ENCODE data around the gene CCNI.

Gene CCNI

GRCh38 chr4:77025643-77026321 is 50.0 kb downstream of the CCNI start:
- Histone ChIP-seq H3K27me3 (replicated peaks; ENCODE audit: insufficient read depth, low read length) (no peaks in the 10 kb centered on the region), H3K36me3 (replicated peaks; ENCODE audit: insufficient read depth, low read length) (no peaks in the 10 kb centered on the region), H3K4me1 (ENCODE audit: low read length) (no peaks in the 10 kb centered on the region), H3K9me3 (replicated peaks; ENCODE audit: insufficient read depth, low read length) (no peaks in the 10 kb centered on the region), H3K27ac (ENCODE audit: low read length) (no peak overlapping the region), H2AFZ (ENCODE audit: low read length) (no peak overlapping the region), H3K79me2 (ENCODE audit: low read length) (no peaks in the 10 kb centered on the region), H3K9ac (ENCODE audit: low read length) (no peak overlapping the region), H3K4me3 (ENCODE audit: low read length) (no peak overlapping the region), H4K20me1 (ENCODE audit: insufficient read depth, low read length) (no peaks in the 10 kb centered on the region), H3K9me2 (replicated peaks; ENCODE audit: insufficient read depth, low read length) (no peaks in the 10 kb centered on the region), H3K4me2 (ENCODE audit: low read depth, low read length) (no peak overlapping the region), H3F3A (ENCODE audit: insufficient read depth, low read length) (no peaks in the 10 kb centered on the region)
- TF ChIP-seq EZH2 (optimal IDR thresholded peaks at IDR 0.05; ENCODE audit: low read depth, low read length) = no peak
- no peak for TF ChIP-seq EZH2phosphoT487 (IDR thresholded peaks at IDR 0.05; ENCODE audit: low read length)
- no peak for TF ChIP-seq CTCF (IDR thresholded peaks at IDR 0.05; ENCODE audit: low read length)
- DNase-seq = no peak

- Histone ChIP-seq H3K4me2 (ENCODE audit: low read depth, low read length) (no peak overlapping the region), H3K27ac (ENCODE audit: low read length) (no peak overlapping the region), H3K9ac (ENCODE audit: low read length) (no peak overlapping the region), H4K20me1 (ENCODE audit: insufficient read depth, low read length) (no peaks in the 10 kb centered on the region), H3K79me2 (ENCODE audit: low read length) (no peaks in the 10 kb centered on the region), H3K9me2 (replicated peaks; ENCODE audit: insufficient read depth, low read length) (no peaks in the 10 kb centered on the region), H3K9me3 (replicated peaks; ENCODE audit: insufficient read depth, low read length) (no peaks in the 10 kb centered on the region), H3K4me1 (ENCODE audit: low read length) (no peaks in the 10 kb centered on the region), H2AFZ (ENCODE audit: low read length) (no peak overlapping the region), H3K36me3 (replicated peaks; ENCODE audit: insufficient read depth, low read length) (peaks cover 4% of the 10 kb centered on the region; the same call in 1 of the 2 replicates), H3K4me3 (ENCODE audit: low read length) (no peak overlapping the region), H3K27me3 (replicated peaks; ENCODE audit: insufficient read depth, low read length) (no peaks in the 10 kb centered on the region), H3F3A (ENCODE audit: insufficient read depth, low read length) (no peaks in the 10 kb centered on the region)
- DNase-seq = no peak
- no peak for TF ChIP-seq EZH2 (optimal IDR thresholded peaks at IDR 0.05; ENCODE audit: low read depth, low read length)
These were observed 51.9 kb downstream of the CCNI start for GRCh38 chr4:77023920-77024319.

GRCh38 chr4:77022560-77023179 is 53.1 kb downstream of the CCNI start:
- Histone ChIP-seq H3K79me2 (ENCODE audit: low read length) (no peaks in the 10 kb centered on the region), H3K9ac (ENCODE audit: low read length) (no peak overlapping the region), H3K36me3 (replicated peaks; ENCODE audit: insufficient read depth, low read length) (peaks cover 4% of the 10 kb centered on the region; the same call in 1 of the 2 replicates), H3K4me1 (ENCODE audit: low read length) (no peaks in the 10 kb centered on the region), H3K4me3 (ENCODE audit: low read length) (no peak overlapping the region), H2AFZ (ENCODE audit: low read length) (no peak overlapping the region), H3K4me2 (ENCODE audit: low read depth, low read length) (no peak overlapping the region), H4K20me1 (ENCODE audit: insufficient read depth, low read length) (no peaks in the 10 kb centered on the region), H3K9me3 (replicated peaks; ENCODE audit: insufficient read depth, low read length) (no peaks in the 10 kb centered on the region), H3K27ac (ENCODE audit: low read length) (no peak overlapping the region), H3K27me3 (replicated peaks; ENCODE audit: insufficient read depth, low read length) (no peaks in the 10 kb centered on the region), H3F3A (ENCODE audit: insufficient read depth, low read length) (no peaks in the 10 kb centered on the region), H3K9me2 (replicated peaks; ENCODE audit: insufficient read depth, low read length) (no peaks in the 10 kb centered on the region)
- no peak for DNase-seq
- TF ChIP-seq EZH2phosphoT487 (IDR thresholded peaks at IDR 0.05; ENCODE audit: low read length) (no peak), EZH2 (optimal IDR thresholded peaks at IDR 0.05; ENCODE audit: low read depth, low read length) (no peak), CTCF (IDR thresholded peaks at IDR 0.05; ENCODE audit: low read length) (no peak)

- Histone ChIP-seq H3F3A (ENCODE audit: insufficient read depth, low read length) (no peaks in the 10 kb centered on the region), H3K9me3 (replicated peaks; ENCODE audit: insufficient read depth, low read length) (no peaks in the 10 kb centered on the region), H3K9me2 (replicated peaks; ENCODE audit: insufficient read depth, low read length) (no peaks in the 10 kb centered on the region), H4K20me1 (ENCODE audit: insufficient read depth, low read length) (no peaks in the 10 kb centered on the region), H3K9ac (ENCODE audit: low read length) (no peak overlapping the region), H3K79me2 (ENCODE audit: low read length) (no peaks in the 10 kb centered on the region), H3K27me3 (replicated peaks; ENCODE audit: insufficient read depth, low read length) (no peaks in the 10 kb centered on the region), H3K27ac (ENCODE audit: low read length) (no peak overlapping the region), H3K4me2 (ENCODE audit: low read depth, low read length) (no peak overlapping the region), H3K4me3 (ENCODE audit: low read length) (no peak overlapping the region), H2AFZ (ENCODE audit: low read length) (no peak overlapping the region), H3K4me1 (ENCODE audit: low read length) (no peaks in the 10 kb centered on the region), H3K36me3 (replicated peaks; ENCODE audit: insufficient read depth, low read length) (peaks cover 4% of the 10 kb centered on the region; the same call in 1 of the 2 replicates)
- no peak for DNase-seq
- no peak for TF ChIP-seq EZH2phosphoT487 (IDR thresholded peaks at IDR 0.05; ENCODE audit: low read length)
- no peak for TF ChIP-seq CTCF (IDR thresholded peaks at IDR 0.05; ENCODE audit: low read length)
- no peak for TF ChIP-seq EZH2 (optimal IDR thresholded peaks at IDR 0.05; ENCODE audit: low read depth, low read length)
These were observed 54.1 kb downstream of the CCNI start for GRCh38 chr4:77021614-77022089.

Data from MM.1S (cell line).